Measurements from ENCODE around the gene MMP23B. TPM values are rescaled to one million over a fixed set of nuclear protein-coding genes. Genes with fewer than 3 reads are reported as not detected.

MMP23B gene
- total and polyA plus RNA-seq, 7 donors = 1.8 to 58.7 (median 3.6) TPM

- WGBS, 2 donors = 82 to 83% methylated on average over 26 of the region's 26 CpGs
- Histone ChIP-seq H3K27ac (peak overlapping the region in 1 of 4 donors; percentile 20), H3K27me3 (no peaks in the 10 kb centered on the region), H3K4me3 (no peak overlapping the region), H3K9me3 (no peaks in the 10 kb centered on the region), H3K4me1 (peaks cover 0 to 31% (median 18%) of the 10 kb centered on the region in 4 donors), H3K36me3 (peaks cover 0 to 11% (median 0%) of the 10 kb centered on the region in 4 donors)
- intact Hi-C loops (cut with DNase I) = no loop called here
- no peak for DNase-seq
- TF ChIP-seq POLR2A (IDR thresholded peaks at IDR 0.05) (no peak), POLR2AphosphoS5 (IDR thresholded peaks at IDR 0.05) (no peak), EP300 (IDR thresholded peaks at IDR 0.05) (no peak)
- TF ChIP-seq, protein P1, sequence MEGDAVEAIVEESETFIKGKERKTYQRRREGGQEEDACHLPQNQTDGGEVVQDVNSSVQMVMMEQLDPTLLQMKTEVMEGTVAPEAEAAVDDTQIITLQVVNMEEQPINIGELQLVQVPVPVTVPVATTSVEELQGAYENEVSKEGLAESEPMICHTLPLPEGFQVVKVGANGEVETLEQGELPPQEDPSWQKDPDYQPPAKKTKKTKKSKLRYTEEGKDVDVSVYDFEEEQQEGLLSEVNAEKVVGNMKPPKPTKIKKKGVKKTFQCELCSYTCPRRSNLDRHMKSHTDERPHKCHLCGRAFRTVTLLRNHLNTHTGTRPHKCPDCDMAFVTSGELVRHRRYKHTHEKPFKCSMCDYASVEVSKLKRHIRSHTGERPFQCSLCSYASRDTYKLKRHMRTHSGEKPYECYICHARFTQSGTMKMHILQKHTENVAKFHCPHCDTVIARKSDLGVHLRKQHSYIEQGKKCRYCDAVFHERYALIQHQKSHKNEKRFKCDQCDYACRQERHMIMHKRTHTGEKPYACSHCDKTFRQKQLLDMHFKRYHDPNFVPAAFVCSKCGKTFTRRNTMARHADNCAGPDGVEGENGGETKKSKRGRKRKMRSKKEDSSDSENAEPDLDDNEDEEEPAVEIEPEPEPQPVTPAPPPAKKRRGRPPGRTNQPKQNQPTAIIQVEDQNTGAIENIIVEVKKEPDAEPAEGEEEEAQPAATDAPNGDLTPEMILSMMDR (IDR thresholded peaks at IDR 0.05) = no peak
These were observed 51.3 kb downstream of the MMP23B start for GRCh38 chr1:1683104-1683905.

Other genes starting within 250 kb of the MMP23B start
- gene CCNL2, start 232.8 kb upstream of the MMP23B start, total RNA-seq = 100 to 1,000 TPM; 139 to 375 (median 173) TPM
- 10 to 100 TPM; 15.0 to 99.6 (median 16.2) TPM for gene CCNL2, start 232.8 kb upstream of the MMP23B start, polyA plus RNA-seq
- 100 to 1,000 TPM; 133 to 235 (median 206) TPM for gene MRPL20, start 224.9 kb upstream of the MMP23B start, total RNA-seq
- 100 to 1,000 TPM; 155 to 216 (median 171) TPM for gene MRPL20, start 224.9 kb upstream of the MMP23B start, polyA plus RNA-seq
- gene ANKRD65, start 210.9 kb upstream of the MMP23B start, total RNA-seq = 10 to 100 TPM; 10.0 to 23.0 (median 15.8) TPM
- gene ANKRD65, start 210.9 kb upstream of the MMP23B start, polyA plus RNA-seq = 1 to 10 TPM in 2 of 3 donors, under 1 TPM in 1; 0.69 to 5.4 (median 3.8) TPM
- 100 to 1,000 TPM in 1 of 4 donors, 10 to 100 TPM in 3; 47.1 to 107 (median 71.1) TPM for gene VWA1, start 196.5 kb upstream of the MMP23B start, total RNA-seq
- 10 to 100 TPM in 1 of 3 donors, 1 to 10 TPM in 2; 2.4 to 44.2 (median 3.7) TPM for gene VWA1, start 196.5 kb upstream of the MMP23B start, polyA plus RNA-seq
- gene ATAD3C, start 182.5 kb upstream of the MMP23B start, total RNA-seq = under 1 TPM; 0.16 to 0.55 (median 0.45) TPM
- gene ATAD3C, start 182.5 kb upstream of the MMP23B start, polyA plus RNA-seq = 1 to 10 TPM in 1 of 3 donors, under 1 TPM in 1, not detected in 1; under 0.01 to 1.5 TPM
- 10 to 100 TPM; 11.1 to 47.1 (median 13.1) TPM for gene ATAD3B, start 160.4 kb upstream of the MMP23B start, total RNA-seq
- gene ATAD3B, start 160.4 kb upstream of the MMP23B start, polyA plus RNA-seq = 10 to 100 TPM in 1 of 3 donors, 1 to 10 TPM in 2; 4.8 to 49.4 (median 5.3) TPM
- gene ATAD3A, start 120.0 kb upstream of the MMP23B start, total RNA-seq = 10 to 100 TPM in 3 of 4 donors, 1 to 10 TPM in 1; 8.6 to 14.7 (median 12.1) TPM
- 10 to 100 TPM; 12.6 to 40.4 (median 13.6) TPM for gene ATAD3A, start 120.0 kb upstream of the MMP23B start, polyA plus RNA-seq
- gene TMEM240, start 91.5 kb upstream of the MMP23B start, total RNA-seq = 10 to 100 TPM; 15.3 to 35.2 (median 17.6) TPM
- 1 to 10 TPM in 2 of 3 donors, not detected in 1; 3.7 to 4.8 TPM for gene TMEM240, start 91.5 kb upstream of the MMP23B start, polyA plus RNA-seq
- gene SSU72, start 57.3 kb upstream of the MMP23B start, total RNA-seq = 100 to 1,000 TPM in 3 of 4 donors, 10 to 100 TPM in 1; 98.9 to 119 (median 109) TPM
- gene SSU72, start 57.3 kb upstream of the MMP23B start, polyA plus RNA-seq = 100 to 1,000 TPM; 129 to 165 (median 150) TPM
- 1 to 10 TPM in 3 of 4 donors, under 1 TPM in 1; 0.82 to 2.8 (median 1.6) TPM for gene FNDC10, start 32.0 kb upstream of the MMP23B start, total RNA-seq
- 1 to 10 TPM; 1.2 to 3.5 (median 2.8) TPM for gene FNDC10, start 32.0 kb upstream of the MMP23B start, polyA plus RNA-seq
- 10 to 100 TPM; 32.7 to 95.3 (median 53.6) TPM for gene MIB2, start 16.7 kb upstream of the MMP23B start, total RNA-seq
- 10 to 100 TPM; 24.6 to 77.6 (median 33.3) TPM for gene MIB2, start 16.7 kb upstream of the MMP23B start, polyA plus RNA-seq
- 10 to 100 TPM; 23.9 to 51.0 (median 27.8) TPM for gene CDK11B, start 26.8 kb downstream of the MMP23B start, total RNA-seq
- 10 to 100 TPM; 30.0 to 38.4 (median 37.9) TPM for gene CDK11B, start 26.8 kb downstream of the MMP23B start, polyA plus RNA-seq
- gene SLC35E2B, start 60.6 kb downstream of the MMP23B start, total RNA-seq = 10 to 100 TPM; 25.0 to 78.1 (median 31.6) TPM
- gene SLC35E2B, start 60.6 kb downstream of the MMP23B start, polyA plus RNA-seq = 10 to 100 TPM in 2 of 3 donors, 1 to 10 TPM in 1; 9.5 to 38.5 (median 12.0) TPM
- 10 to 100 TPM; 21.6 to 53.7 (median 37.5) TPM for gene CDK11A, start 92.2 kb downstream of the MMP23B start, total RNA-seq
- 10 to 100 TPM; 19.8 to 35.0 (median 33.1) TPM for gene CDK11A, start 92.2 kb downstream of the MMP23B start, polyA plus RNA-seq
- 10 to 100 TPM; 34.9 to 66.7 (median 42.4) TPM for gene NADK, start 146.3 kb downstream of the MMP23B start, total RNA-seq
- 100 to 1,000 TPM in 2 of 3 donors, 10 to 100 TPM in 1; 72.7 to 121 (median 107) TPM for gene NADK, start 146.3 kb downstream of the MMP23B start, polyA plus RNA-seq

Measured in sigmoid colon (tissue), 7 donors.